DMS79 (cell line): ENCODE results near the gene SPINK9.
"Not testable (repeated sequence)": the region's sequence is repeated elsewhere in the genome, so short reads cannot be mapped to it uniquely, and the experiment has no call there.

ENCODE experiments used
- DNase-seq: peaks from one replicate; lab custom pipeline; 2025; lab: John Stamatoyannopoulos, UW

The SPINK9 gene

GRCh38 chr5:148335259-148335658 lies at the start of gene SPINK9:
Gene SPINK9, plus strand, starts transcription at chr5:148335559. Its CDS starts 55 bp downstream, at chr5:148335614.
- DNase-seq: no peak

GRCh38 chr5:148290271-148291195 lies 44.8 kb upstream of the SPINK9 start:
- DNase-seq: no peak

GRCh38 chr5:148297731-148298130 lies 37.6 kb upstream of the SPINK9 start:
- DNase-seq: no peak

GRCh38 chr5:148306446-148306845 lies 28.9 kb upstream of the SPINK9 start:
- DNase-seq: no peak

- no peak for DNase-seq
These were observed 26.3 kb upstream of the SPINK9 start for GRCh38 chr5:148309019-148309418.

- no peak for DNase-seq
These were observed 25.6 kb upstream of the SPINK9 start for GRCh38 chr5:148309746-148310145.

GRCh38 chr5:148311484-148311883 lies 23.9 kb upstream of the SPINK9 start:
- no peak for DNase-seq

GRCh38 chr5:148312153-148312552 lies 23.2 kb upstream of the SPINK9 start, which contains the start of gene SPINK7:
Gene SPINK7, plus strand, starts transcription at chr5:148312423. Its CDS starts 61 bp downstream, at chr5:148312484.
- no peak for DNase-seq

- DNase-seq: no peak
These were observed 21.2 kb upstream of the SPINK9 start for GRCh38 chr5:148314187-148314586.

- DNase-seq: no peak
These were observed 20.6 kb upstream of the SPINK9 start for GRCh38 chr5:148314731-148315130.

- DNase-seq: not testable (repeated sequence)
These were observed 15.1 kb upstream of the SPINK9 start for GRCh38 chr5:148320011-148320963.

- DNase-seq: no peak
These were observed 2.0 kb upstream of the SPINK9 start for GRCh38 chr5:148333262-148333849.

- no peak for DNase-seq
These were observed 1.5 kb downstream of the SPINK9 start for GRCh38 chr5:148336704-148337435.

GRCh38 chr5:148342371-148343045 lies 7.1 kb downstream of the SPINK9 start:
- no peak for DNase-seq

GRCh38 chr5:148343046-148343407 lies 7.7 kb downstream of the SPINK9 start:
- no peak for DNase-seq

GRCh38 chr5:148343603-148344487 lies 8.5 kb downstream of the SPINK9 start:
- DNase-seq: no peak

- DNase-seq: no peak
These were observed 12.3 kb downstream of the SPINK9 start for GRCh38 chr5:148347706-148348105.

GRCh38 chr5:148352696-148353095 lies 17.3 kb downstream of the SPINK9 start:
- DNase-seq: no peak

- DNase-seq: no peak
These were observed 18.3 kb downstream of the SPINK9 start for GRCh38 chr5:148353634-148354033.

GRCh38 chr5:148364343-148364742 lies 29.0 kb downstream of the SPINK9 start:
- DNase-seq: no peak
